H9 (cell line): Measurements from ENCODE around the gene ARID3A. TPM values are rescaled to one million over a fixed set of nuclear protein-coding genes. Genes with fewer than 3 reads are reported as not detected.

ENCODE experiments used
- DNase-seq: peaks from one replicate; pipeline ENCODE4 v3.0.0-alpha.2; 2017
- H2AFZ ChIP-seq: one replicate; pipeline ENCODE4 v1.6.1; 2013; ENCODE audit warnings: mild to moderate bottlenecking, low read length, control low read depth, moderate library complexity
- H2AK5ac ChIP-seq: 2 replicates; pipeline ENCODE4 v1.6.1; 2013; ENCODE audit warnings: low read length, control low read depth, mixed read lengths; ENCODE audit not compliant: insufficient read length
- H2BK120ac ChIP-seq: one replicate; pipeline ENCODE4 v1.6.1; 2013; ENCODE audit warnings: low read depth, mild to moderate bottlenecking, low read length, control low read depth, inconsistent platforms; ENCODE audit not compliant: poor library complexity, severe bottlenecking
- H2BK12ac ChIP-seq: 2 replicates; pipeline ENCODE4 v1.6.1; 2013; ENCODE audit warnings: low read length, control low read depth, mixed read lengths, low read depth; ENCODE audit not compliant: insufficient read length
- H2BK15ac ChIP-seq: 2 replicates; pipeline ENCODE4 v1.6.1; 2013; ENCODE audit warnings: low read depth, low read length, control low read depth
- H2BK20ac ChIP-seq: one replicate; pipeline ENCODE4 v1.6.1; 2013; ENCODE audit warnings: low read depth, mild to moderate bottlenecking, low read length, control low read depth, inconsistent platforms; ENCODE audit not compliant: poor library complexity, severe bottlenecking
- H2BK5ac ChIP-seq: 2 replicates; pipeline ENCODE4 v1.6.1; 2013; ENCODE audit warnings: low read length, control low read depth, mixed read lengths; ENCODE audit not compliant: insufficient read length
- H3K14ac ChIP-seq: 2 replicates; pipeline ENCODE4 v1.6.1; 2013; ENCODE audit warnings: low read length, control low read depth; ENCODE audit not compliant: insufficient read depth
- H3K18ac ChIP-seq: 2 replicates; pipeline ENCODE4 v1.6.1; 2013; ENCODE audit warnings: low read depth, mild to moderate bottlenecking, mixed read lengths, low read length, control low read depth; ENCODE audit not compliant: insufficient read length
- H3K23ac ChIP-seq: 2 replicates; pipeline ENCODE4 v1.6.1; 2013; ENCODE audit warnings: low read length, control low read depth, mixed read lengths, low read depth; ENCODE audit not compliant: insufficient read length
- H3K23me2 ChIP-seq: 2 replicates; pipeline ENCODE4 v1.6.1; 2013; ENCODE audit warnings: low read depth, mild to moderate bottlenecking, mixed read lengths, low read length, control low read depth; ENCODE audit not compliant: insufficient read length, poor library complexity, severe bottlenecking
- H3K27ac ChIP-seq: 2 replicates; pipeline ENCODE4 v1.5.1; 2013; ENCODE audit warnings: low read length, control low read depth, mixed read lengths, low read depth; ENCODE audit not compliant: insufficient read length
- H3K27me3 ChIP-seq: 2 replicates; pipeline ENCODE4 v1.6.1; 2013; ENCODE audit warnings: low read length, control low read depth, inconsistent platforms; ENCODE audit not compliant: insufficient read depth
- H3K4ac ChIP-seq: 2 replicates; pipeline ENCODE4 v1.6.1; 2013; ENCODE audit warnings: low read depth, mild to moderate bottlenecking, control low read depth, inconsistent platforms, low read length, moderate library complexity
- H3K4me1 ChIP-seq: 2 replicates; pipeline ENCODE4 v1.6.1; 2013; ENCODE audit warnings: low read length, control low read depth, inconsistent platforms; ENCODE audit not compliant: insufficient read depth
- H3K4me2 ChIP-seq: 2 replicates; pipeline ENCODE4 v1.6.1; 2013; ENCODE audit warnings: low read length, control low read depth, mixed read lengths; ENCODE audit not compliant: insufficient read length, insufficient read depth
- H3K56ac ChIP-seq: 2 replicates; pipeline ENCODE4 v1.6.1; 2013; ENCODE audit warnings: low read depth, mild to moderate bottlenecking, mixed read lengths, low read length, control low read depth; ENCODE audit not compliant: insufficient read length
- H3K79me1 ChIP-seq: 2 replicates; pipeline ENCODE4 v1.6.1; 2013; ENCODE audit warnings: low read depth, mild to moderate bottlenecking, moderate library complexity, low read length, control low read depth, inconsistent platforms; ENCODE audit not compliant: insufficient read depth, poor library complexity, severe bottlenecking
- H3K79me2 ChIP-seq: 2 replicates; pipeline ENCODE4 v1.6.1; 2013; ENCODE audit warnings: low read length, control low read depth, inconsistent platforms; ENCODE audit not compliant: insufficient read depth
- H3K9ac ChIP-seq: 2 replicates; pipeline ENCODE4 v1.6.1; 2013; ENCODE audit warnings: low read length, control low read depth, mixed read lengths; ENCODE audit not compliant: insufficient read length; ENCODE audit errors: extremely low read depth
- H3K9me3 ChIP-seq: one replicate; pipeline ENCODE4 v1.6.1; 2013; ENCODE audit warnings: low read depth, low read length, inconsistent platforms; ENCODE audit not compliant: control insufficient read depth
- H3T11ph ChIP-seq: one replicate; pipeline ENCODE4 v1.6.1; 2013; ENCODE audit warnings: mild to moderate bottlenecking, low read length, control low read depth, inconsistent platforms
- H4K20me1 ChIP-seq: one replicate; pipeline ENCODE4 v1.6.1; 2013; ENCODE audit not compliant: control insufficient read depth, insufficient read length, insufficient read depth
- H4K5ac ChIP-seq: 2 replicates; pipeline ENCODE4 v1.6.1; 2013; ENCODE audit warnings: low read depth, mild to moderate bottlenecking, mixed read lengths, low read length, control low read depth; ENCODE audit not compliant: insufficient read length
- H4K8ac ChIP-seq: replicated peaks from 2 replicates; pipeline ENCODE4 v1.6.1; 2013; ENCODE audit warnings: low read length, control low read depth, mixed read lengths, low read depth; ENCODE audit not compliant: insufficient read length
- H4K91ac ChIP-seq: 2 replicates; pipeline ENCODE4 v1.6.1; 2013; ENCODE audit warnings: low read depth, mild to moderate bottlenecking, moderate library complexity, mixed read lengths, low read length, control low read depth; ENCODE audit not compliant: insufficient read length
- H3K27ac Mint-ChIP-seq, 3 experiments: 2 replicates in 2 of 3; 3 replicates in 1 of 3; pipeline ENCODE4 v1.8.0; 2020 to 2021; ENCODE audit warnings: mixed read lengths in 3 of 3, mild to moderate bottlenecking in 1 of 3, moderate library complexity in 1 of 3
- H3K27me3 Mint-ChIP-seq: 2 replicates; pipeline ENCODE4 v1.8.0; 2021; ENCODE audit warnings: low read depth, mild to moderate bottlenecking, moderate library complexity, mixed read lengths
- H3K36me3 Mint-ChIP-seq, 3 experiments: 2 replicates in 2 of 3; 3 replicates in 1 of 3; pipeline ENCODE4 v1.8.0; 2020 to 2021; ENCODE audit warnings: low read depth in 3 of 3, mixed read lengths in 3 of 3; ENCODE audit not compliant: insufficient read depth in 1 of 3
- H3K4me1 Mint-ChIP-seq, 2 experiments: 2 replicates each; pipeline ENCODE4 v1.8.0; 2020; ENCODE audit warnings: mixed read lengths in 2 of 2
- H3K4me3 Mint-ChIP-seq, 2 experiments: 2 replicates in 1 of 2; 3 replicates in 1 of 2; pipeline ENCODE4 v1.8.0; 2020 to 2021; ENCODE audit warnings: mild to moderate bottlenecking in 2 of 2, mixed read lengths in 2 of 2, moderate library complexity in 1 of 2
- H3K9me3 Mint-ChIP-seq, 2 experiments: 2 replicates in 1 of 2; 3 replicates in 1 of 2; pipeline ENCODE4 v1.8.0; 2020; ENCODE audit warnings: mild to moderate bottlenecking in 2 of 2, mixed read lengths in 2 of 2, moderate library complexity in 1 of 2
- WGBS: extraction: QIAGEN DNeasy Blood & Tissue Kit; methylation state at CpG from one replicate; pipeline ENCODE4 v1.1.7; 2013; ENCODE audit warnings: missing lambda C conversion rate, low lambda C conversion rate, mixed read lengths; ENCODE audit not compliant: insufficient read length; ENCODE audit errors: extremely low coverage; 5-methylcytosine and 5-hydroxymethylcytosine counted together
- total RNA-seq: library from RNA; stranded (reverse); gene quantifications from 2 replicates; pipeline ENCODE4 v1.2.1, GENCODE V29; 2021
- TF ChIP-seq, protein P1 (sequence below): fragments of 200-600 bp; sonication (generic); conservative IDR thresholded peaks from 3 replicates; pipeline ENCODE4 v1.8.0; 2021; ENCODE audit warnings: antibody characterized with exemption, mild to moderate bottlenecking

ARID3A gene
- total RNA-seq, 1 experiment from 2014 or later, result 98.3 TPM

DNA sequence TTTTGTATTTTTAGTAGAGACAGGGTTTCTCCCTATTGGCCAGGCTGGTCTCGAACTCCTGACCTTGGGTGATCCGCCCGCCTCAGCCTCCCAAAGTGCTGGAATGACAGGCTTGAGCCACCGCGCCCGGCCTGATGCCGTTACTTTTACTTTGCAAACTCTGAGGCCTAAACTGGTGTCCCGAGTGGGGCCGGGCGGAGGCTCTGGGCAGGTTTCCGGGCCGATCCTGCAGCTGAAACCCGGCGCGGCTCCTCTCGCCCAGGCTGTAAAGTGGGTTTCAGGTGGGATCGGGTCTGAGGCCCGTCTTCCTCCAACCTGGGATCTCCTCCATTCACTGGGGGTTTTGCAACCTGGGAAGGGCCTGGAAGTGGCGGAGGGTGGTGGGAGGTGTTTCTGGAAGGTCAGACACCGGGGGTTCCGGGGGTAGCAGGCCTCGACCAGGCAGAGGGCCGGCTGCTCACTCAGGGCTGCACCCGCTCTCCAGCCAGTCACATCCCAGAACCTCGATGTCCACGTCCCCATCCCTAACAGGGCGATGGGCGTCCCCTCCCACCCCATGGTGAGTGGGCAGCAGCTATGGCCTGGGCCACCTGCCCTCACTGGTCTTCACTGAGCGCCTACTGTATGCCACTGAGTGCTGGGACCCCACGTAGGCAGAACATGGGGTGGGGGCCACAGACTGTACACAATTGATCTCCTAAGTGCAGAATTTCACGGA is 37.0 kb downstream of the ARID3A start:
- no peak overlapping the region for H2BK15ac ChIP-seq
- H2BK120ac ChIP-seq, result no peak overlapping the region
- no peaks in the 10 kb centered on the region for H3K27me3 ChIP-seq
- no peak overlapping the region for H3K14ac ChIP-seq
- no peaks in the 10 kb centered on the region for H3K23me2 ChIP-seq
- H3K56ac ChIP-seq, result no peak overlapping the region
- no peaks in the 10 kb centered on the region for H3K79me1 ChIP-seq
- TF ChIP-seq, protein P1, sequence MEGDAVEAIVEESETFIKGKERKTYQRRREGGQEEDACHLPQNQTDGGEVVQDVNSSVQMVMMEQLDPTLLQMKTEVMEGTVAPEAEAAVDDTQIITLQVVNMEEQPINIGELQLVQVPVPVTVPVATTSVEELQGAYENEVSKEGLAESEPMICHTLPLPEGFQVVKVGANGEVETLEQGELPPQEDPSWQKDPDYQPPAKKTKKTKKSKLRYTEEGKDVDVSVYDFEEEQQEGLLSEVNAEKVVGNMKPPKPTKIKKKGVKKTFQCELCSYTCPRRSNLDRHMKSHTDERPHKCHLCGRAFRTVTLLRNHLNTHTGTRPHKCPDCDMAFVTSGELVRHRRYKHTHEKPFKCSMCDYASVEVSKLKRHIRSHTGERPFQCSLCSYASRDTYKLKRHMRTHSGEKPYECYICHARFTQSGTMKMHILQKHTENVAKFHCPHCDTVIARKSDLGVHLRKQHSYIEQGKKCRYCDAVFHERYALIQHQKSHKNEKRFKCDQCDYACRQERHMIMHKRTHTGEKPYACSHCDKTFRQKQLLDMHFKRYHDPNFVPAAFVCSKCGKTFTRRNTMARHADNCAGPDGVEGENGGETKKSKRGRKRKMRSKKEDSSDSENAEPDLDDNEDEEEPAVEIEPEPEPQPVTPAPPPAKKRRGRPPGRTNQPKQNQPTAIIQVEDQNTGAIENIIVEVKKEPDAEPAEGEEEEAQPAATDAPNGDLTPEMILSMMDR, result no peak
- H2AK5ac ChIP-seq, result no peak overlapping the region
- H4K20me1 ChIP-seq, result no peaks in the 10 kb centered on the region
- no peak overlapping the region for H3K4ac ChIP-seq
- H3K4me1 Mint-ChIP-seq, result peaks cover 4 to 27% of the 10 kb centered on the region in 2 experiments
- no peak overlapping the region for H3K4me2 ChIP-seq
- no peak overlapping the region for H3K9ac ChIP-seq
- no peak overlapping the region for H3K27ac ChIP-seq
- peaks cover 2 to 7% of the 10 kb centered on the region in 2 experiments; a peak in 3 of 5 replicates for H3K9me3 Mint-ChIP-seq
- no peak overlapping the region for H4K5ac ChIP-seq
- no CpG with 5 or more reads among the region's 31 CpGs for WGBS
- no peak overlapping the region for H4K91ac ChIP-seq
- no peak overlapping the region for H4K8ac ChIP-seq
- H3K79me2 ChIP-seq, result no peaks in the 10 kb centered on the region
- H3T11ph ChIP-seq, result no peak overlapping the region
- H3K18ac ChIP-seq, result no peak overlapping the region
- no peak overlapping the region for H2BK5ac ChIP-seq
- no peak overlapping the region for H3K23ac ChIP-seq
- H3K36me3 Mint-ChIP-seq, result peaks cover 33 to 64% (median 53%) of the 10 kb centered on the region in 3 experiments
- H3K4me1 ChIP-seq, result no peaks in the 10 kb centered on the region
- H2AFZ ChIP-seq, result no peak overlapping the region
- no peak overlapping the region for H2BK20ac ChIP-seq
- no peak for DNase-seq
- H2BK12ac ChIP-seq, result no peak overlapping the region
- H3K27ac Mint-ChIP-seq, result peak overlapping the region in 1 of 3 experiments; percentile 75; a peak in 2 of 7 replicates
- H3K27me3 Mint-ChIP-seq, result no peaks in the 10 kb centered on the region
- H3K4me3 Mint-ChIP-seq, result peak overlapping the region in 1 of 2 experiments; percentile 17; a peak in 1 of 5 replicates
- no peaks in the 10 kb centered on the region for H3K9me3 ChIP-seq
